Keratinocyte (primary cell): ENCODE data around the gene MEX3B. TPM values are rescaled to one million over a fixed set of nuclear protein-coding genes. Genes with fewer than 3 reads are reported as not detected.

Experiments used
- DNase-seq: peaks from one replicate; pipeline ENCODE4 v3.0.0-alpha.2; 2011; ENCODE audit warnings: low read depth, missing footprints, low spot score
- FAIRE-seq: peaks from 2 replicates; lab custom pipeline; 2011; peaks lifted over from hg19 to GRCh38; lab: Jason Lieb, UNC
- H2AFZ ChIP-seq: 2 replicates; pipeline ENCODE4 v1.6.0; 2012; ENCODE audit warnings: low read length, control low read depth, inconsistent platforms; ENCODE audit not compliant: control insufficient read depth
- H3K27ac ChIP-seq: 2 replicates; pipeline ENCODE4 v1.5.1; 2011; ENCODE audit warnings: low read length; ENCODE audit not compliant: control insufficient read depth, insufficient read depth
- H3K27me3 ChIP-seq: 3 replicates; pipeline ENCODE4 v1.6.0; 2011; ENCODE audit warnings: low read length; ENCODE audit not compliant: control insufficient read depth, insufficient read depth; ENCODE audit errors: extremely low read depth
- H3K36me3 ChIP-seq, 2 experiments: 2 replicates in 1 of 2; 3 replicates in 1 of 2; pipeline ENCODE4 v1.5.1; 2011; ENCODE audit warnings: low read length in 2 of 2, mild to moderate bottlenecking in 1 of 2; ENCODE audit not compliant: control insufficient read depth in 2 of 2, insufficient read depth in 2 of 2; ENCODE audit errors: extremely low read depth in 1 of 2
- H3K4me1 ChIP-seq: 3 replicates; pipeline ENCODE4 v1.5.1; 2011; ENCODE audit warnings: low read length; ENCODE audit not compliant: control insufficient read depth, insufficient read depth; ENCODE audit errors: extremely low read depth
- H3K4me2 ChIP-seq: 3 replicates; pipeline ENCODE4 v1.6.0; 2011; ENCODE audit warnings: low read depth, low read length; ENCODE audit not compliant: control insufficient read depth, insufficient read depth; ENCODE audit errors: extremely low read depth
- H3K4me3 ChIP-seq, 3 experiments: fragments of 200-600 bp in 1 of 3; sonication (generic) in 1 of 3; 2 replicates in 2 of 3; 3 replicates in 1 of 3; pipeline ENCODE4 v1.5.1; 2011 to 2016; ENCODE audit warnings: low read length in 3 of 3, mild to moderate bottlenecking in 3 of 3, control low read depth in 2 of 3, inconsistent platforms in 1 of 3, low read depth in 1 of 3, mixed read lengths in 1 of 3, mixed run types in 1 of 3, moderate library complexity in 1 of 3; ENCODE audit not compliant: control insufficient read depth in 2 of 3, insufficient read depth in 2 of 3; ENCODE audit errors: extremely low read depth in 1 of 3
- H3K79me2 ChIP-seq: 2 replicates; pipeline ENCODE4 v1.6.0; 2012; ENCODE audit warnings: low read length; ENCODE audit not compliant: control insufficient read depth, insufficient read depth
- H3K9ac ChIP-seq: 3 replicates; pipeline ENCODE4 v1.6.0; 2011; ENCODE audit warnings: low read length; ENCODE audit not compliant: control insufficient read depth, insufficient read depth; ENCODE audit errors: extremely low read depth
- H3K9me1 ChIP-seq: 3 replicates; pipeline ENCODE4 v1.6.0; 2011; ENCODE audit warnings: low read length; ENCODE audit not compliant: control insufficient read depth, insufficient read depth; ENCODE audit errors: extremely low read depth
- H3K9me3 ChIP-seq: 2 replicates; pipeline ENCODE4 v1.5.1; 2012; ENCODE audit warnings: low read depth, low read length; ENCODE audit not compliant: control insufficient read depth
- H4K20me1 ChIP-seq: 3 replicates; pipeline ENCODE4 v1.6.0; 2011; ENCODE audit warnings: low read length; ENCODE audit not compliant: control insufficient read depth, insufficient read depth; ENCODE audit errors: extremely low read depth
- CTCF ChIP-seq, 3 experiments: IDR thresholded peaks in 1 of 3; conservative IDR thresholded peaks in 1 of 3; optimal IDR thresholded peaks in 1 of 3; 2 replicates in 2 of 3; 3 replicates in 1 of 3; pipeline versions ENCODE3 to v1.5.1; 2011; ENCODE audit warnings: low read length in 3 of 3, mild to moderate bottlenecking in 3 of 3, moderate library complexity in 2 of 3, control low read depth in 1 of 3, inconsistent platforms in 1 of 3; ENCODE audit not compliant: insufficient read depth in 2 of 3; ENCODE audit errors: extremely low read depth in 1 of 3
- EZH2 ChIP-seq: IDR thresholded peaks from one replicate; pipeline ENCODE4 v1.6.1; 2012; ENCODE audit warnings: inconsistent platforms, mild to moderate bottlenecking, low read length, moderate library complexity
- dilution Hi-C: fragments of 300-500 bp; cut with MboI; formaldehyde crosslinking; loops from one replicate; pipeline ENCODE4 v1.7.0; 2020; ENCODE audit warnings: low sequenced_read_pairs; ENCODE audit not compliant: extremely low pct_ligation_motif_present
- polyA plus RNA-seq, 5 experiments: library from polyadenylated mRNA; depleted of rRNA in 3 of 5; stranded (reverse) in 3 of 5; stranded (forward) in 1 of 5; unstranded in 1 of 5; fragments of >200 nt; gene quantifications; 1 replicate in 1 of 5; 2 replicates in 3 of 5; 3 replicates in 1 of 5; pipeline versions ENCODE4 v1.2.1 to v1.2.3, GENCODE V29; 2011 to 2012; ENCODE audit warnings: missing spikeins in 2 of 5, low read depth in 1 of 5, low replicate concordance in 1 of 5

Gene MEX3B
- polyA plus RNA-seq, 1 donor (not counting 4 experiments of a cell fraction or from before 2014, with no cell fraction given) = 0.16 TPM

- H2AFZ ChIP-seq = no peak overlapping the region
- no peak for DNase-seq
- TF ChIP-seq CTCF (optimal IDR thresholded peaks at IDR 0.05 in 1 of 3, IDR thresholded peaks at IDR 0.05 in 1 of 3, conservative IDR thresholded peaks at IDR 0.05 in 1 of 3; ENCODE audit: extremely low read depth in 1 of 3, insufficient read depth in 2 of 3, low read length in 3 of 3) = no peak
- no peak for TF ChIP-seq EZH2
- H3K27ac ChIP-seq = no peak overlapping the region
- no peak overlapping the region for H3K9ac ChIP-seq
- dilution Hi-C loops = no loop called here
- no peaks in the 10 kb centered on the region for H4K20me1 ChIP-seq
- no peaks in the 10 kb centered on the region for H3K4me1 ChIP-seq
- peaks cover 46% of the 10 kb centered on the region for H3K27me3 ChIP-seq
- no peaks in the 10 kb centered on the region for H3K9me1 ChIP-seq
- no peak for FAIRE-seq
- H3K36me3 ChIP-seq = no peaks in the 10 kb centered on the region
- no peaks in the 10 kb centered on the region for H3K79me2 ChIP-seq
- H3K4me2 ChIP-seq = no peak overlapping the region
- no peak overlapping the region for H3K4me3 ChIP-seq
- no peaks in the 10 kb centered on the region for H3K9me3 ChIP-seq
These were observed 12.8 kb upstream of the MEX3B start for GRCh38 chr15:82058517-82059204.

- dilution Hi-C loops = no loop called here
- TF ChIP-seq EZH2 (no peak), CTCF (optimal IDR thresholded peaks at IDR 0.05 in 1 of 3, IDR thresholded peaks at IDR 0.05 in 1 of 3, conservative IDR thresholded peaks at IDR 0.05 in 1 of 3; ENCODE audit: extremely low read depth in 1 of 3, insufficient read depth in 2 of 3, low read length in 3 of 3) (no peak)
- Histone ChIP-seq H4K20me1 (no peaks in the 10 kb centered on the region), H3K9me1 (no peaks in the 10 kb centered on the region), H3K79me2 (no peaks in the 10 kb centered on the region), H3K9me3 (no peaks in the 10 kb centered on the region), H3K27ac (no peak overlapping the region), H3K36me3 (no peaks in the 10 kb centered on the region), H3K4me3 (no peak overlapping the region), H2AFZ (no peak overlapping the region), H3K4me1 (no peaks in the 10 kb centered on the region), H3K4me2 (no peak overlapping the region), H3K9ac (no peak overlapping the region), H3K27me3 (peaks cover 46% of the 10 kb centered on the region)
- FAIRE-seq (no peak), DNase-seq (no peak)
These were observed 12.2 kb upstream of the MEX3B start for GRCh38 chr15:82058026-82058425.
